GM10266 (cell line): Measurements from ENCODE around the gene FMO5.

Source experiments
- DNase-seq: peaks from one replicate; pipeline ENCODE4 v3.0.0; 2012; ENCODE audit errors: extremely low spot score
- TF ChIP-seq, protein P1 (sequence below): IDR thresholded peaks from 2 replicates; pipeline ENCODE4 v1.5.1; 2012; ENCODE audit warnings: mild to moderate bottlenecking, low read depth; ENCODE audit not compliant: control insufficient read depth, insufficient read depth; ENCODE audit errors: missing control alignments

FMO5 gene

DNA sequence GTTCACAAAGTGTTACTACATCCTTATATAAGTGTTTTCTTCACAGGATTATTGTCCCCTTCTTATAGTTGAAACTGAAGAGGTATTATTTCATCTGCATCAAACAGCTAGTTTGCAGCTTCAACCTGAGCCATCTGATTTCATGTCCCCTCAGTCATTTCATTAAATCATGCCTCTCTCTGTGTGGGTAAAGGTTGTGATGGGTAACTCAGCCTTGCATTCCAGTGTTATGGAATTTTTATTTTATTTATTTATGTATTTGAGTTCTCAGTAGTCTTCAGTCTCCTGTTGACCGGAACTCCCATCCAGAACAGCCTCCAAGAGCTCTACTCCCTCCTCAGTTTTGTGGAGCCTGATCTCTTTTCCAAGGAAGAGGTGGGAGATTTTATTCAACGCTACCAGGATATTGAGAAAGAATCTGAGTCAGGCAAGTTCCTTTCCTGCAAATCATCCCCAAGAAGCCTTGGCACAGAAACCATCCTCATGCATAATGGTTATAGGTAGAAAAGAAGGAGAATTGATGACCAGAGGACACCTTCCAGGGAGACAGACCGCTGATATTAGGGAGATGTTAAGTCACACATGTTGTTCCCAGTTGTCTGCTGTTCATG is 39.1 kb upstream of the FMO5 start:
- DNase-seq: no peak
- TF ChIP-seq, protein P1, sequence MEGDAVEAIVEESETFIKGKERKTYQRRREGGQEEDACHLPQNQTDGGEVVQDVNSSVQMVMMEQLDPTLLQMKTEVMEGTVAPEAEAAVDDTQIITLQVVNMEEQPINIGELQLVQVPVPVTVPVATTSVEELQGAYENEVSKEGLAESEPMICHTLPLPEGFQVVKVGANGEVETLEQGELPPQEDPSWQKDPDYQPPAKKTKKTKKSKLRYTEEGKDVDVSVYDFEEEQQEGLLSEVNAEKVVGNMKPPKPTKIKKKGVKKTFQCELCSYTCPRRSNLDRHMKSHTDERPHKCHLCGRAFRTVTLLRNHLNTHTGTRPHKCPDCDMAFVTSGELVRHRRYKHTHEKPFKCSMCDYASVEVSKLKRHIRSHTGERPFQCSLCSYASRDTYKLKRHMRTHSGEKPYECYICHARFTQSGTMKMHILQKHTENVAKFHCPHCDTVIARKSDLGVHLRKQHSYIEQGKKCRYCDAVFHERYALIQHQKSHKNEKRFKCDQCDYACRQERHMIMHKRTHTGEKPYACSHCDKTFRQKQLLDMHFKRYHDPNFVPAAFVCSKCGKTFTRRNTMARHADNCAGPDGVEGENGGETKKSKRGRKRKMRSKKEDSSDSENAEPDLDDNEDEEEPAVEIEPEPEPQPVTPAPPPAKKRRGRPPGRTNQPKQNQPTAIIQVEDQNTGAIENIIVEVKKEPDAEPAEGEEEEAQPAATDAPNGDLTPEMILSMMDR: no peak

DNA sequence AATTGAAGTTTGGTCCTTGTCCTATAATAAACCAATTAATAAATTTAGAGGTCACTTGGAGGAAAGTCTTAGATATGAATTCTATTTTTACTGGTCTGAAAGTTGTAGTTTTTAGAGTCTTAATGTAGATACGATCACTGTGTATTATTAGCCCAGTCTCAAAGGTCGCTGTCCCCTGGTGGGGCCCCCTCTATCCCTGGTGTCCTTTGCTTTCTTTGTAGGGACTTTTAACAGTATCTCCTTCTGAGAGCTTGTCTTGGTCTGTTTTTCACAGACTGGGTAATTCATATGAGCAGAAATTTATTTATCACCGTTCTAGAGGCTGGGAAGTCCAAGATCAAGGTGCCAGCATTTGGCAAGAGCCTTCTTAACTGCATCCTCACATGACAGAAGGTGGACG is 35.8 kb upstream of the FMO5 start:
- DNase-seq: no peak
- TF ChIP-seq, protein P1: no peak

DNA sequence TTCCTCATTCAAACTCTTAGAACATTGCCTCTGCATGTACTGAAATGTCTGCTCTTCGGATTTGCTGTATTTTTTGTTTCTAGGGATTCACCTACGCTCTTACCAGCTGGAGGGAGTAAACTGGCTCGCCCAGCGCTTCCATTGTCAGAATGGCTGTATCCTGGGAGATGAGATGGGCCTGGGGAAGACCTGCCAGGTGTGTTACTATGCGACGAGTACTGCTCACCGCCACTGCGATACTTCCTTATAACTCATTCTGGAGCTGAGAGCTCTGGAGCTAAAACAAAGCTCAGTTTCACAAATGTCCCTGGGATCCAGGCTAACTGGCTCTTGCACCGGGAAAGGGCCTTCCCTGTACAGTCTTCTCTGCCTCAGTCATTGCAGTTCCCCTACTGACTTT is 27.4 kb upstream of the FMO5 start:
- TF ChIP-seq, protein P1: no peak

DNA sequence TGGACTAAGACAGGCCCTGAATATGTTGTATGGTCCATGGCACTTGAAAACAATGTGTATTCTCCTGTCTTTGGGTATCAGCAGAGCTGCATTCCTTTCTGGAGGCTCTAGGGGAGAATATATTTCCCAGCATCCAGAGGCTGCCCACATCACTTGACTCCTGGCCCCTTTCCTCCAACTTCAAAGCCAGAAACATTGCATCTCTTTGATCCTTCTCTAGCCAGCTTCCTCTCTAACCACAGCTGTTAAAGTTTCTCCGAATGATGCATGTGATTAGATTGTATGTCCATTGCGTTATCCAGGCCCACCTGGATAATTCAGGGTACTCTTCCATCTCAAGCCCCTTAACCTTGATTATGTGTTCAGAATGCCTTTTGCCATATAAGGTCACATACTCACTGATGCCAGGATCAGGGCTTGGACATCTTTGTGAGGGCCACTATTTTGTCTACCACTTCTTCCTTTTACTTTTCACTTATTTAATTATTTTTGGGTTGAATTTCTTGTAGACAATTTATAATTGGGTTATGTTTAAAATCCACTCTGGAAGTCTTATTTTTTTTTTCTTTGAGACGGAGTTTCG is 22.6 kb upstream of the FMO5 start:
- no peak for DNase-seq
- TF ChIP-seq, protein P1: no peak

More for the DNA sequence above, 27.4 kb upstream of the FMO5 start:
- no peak for DNase-seq

DNA sequence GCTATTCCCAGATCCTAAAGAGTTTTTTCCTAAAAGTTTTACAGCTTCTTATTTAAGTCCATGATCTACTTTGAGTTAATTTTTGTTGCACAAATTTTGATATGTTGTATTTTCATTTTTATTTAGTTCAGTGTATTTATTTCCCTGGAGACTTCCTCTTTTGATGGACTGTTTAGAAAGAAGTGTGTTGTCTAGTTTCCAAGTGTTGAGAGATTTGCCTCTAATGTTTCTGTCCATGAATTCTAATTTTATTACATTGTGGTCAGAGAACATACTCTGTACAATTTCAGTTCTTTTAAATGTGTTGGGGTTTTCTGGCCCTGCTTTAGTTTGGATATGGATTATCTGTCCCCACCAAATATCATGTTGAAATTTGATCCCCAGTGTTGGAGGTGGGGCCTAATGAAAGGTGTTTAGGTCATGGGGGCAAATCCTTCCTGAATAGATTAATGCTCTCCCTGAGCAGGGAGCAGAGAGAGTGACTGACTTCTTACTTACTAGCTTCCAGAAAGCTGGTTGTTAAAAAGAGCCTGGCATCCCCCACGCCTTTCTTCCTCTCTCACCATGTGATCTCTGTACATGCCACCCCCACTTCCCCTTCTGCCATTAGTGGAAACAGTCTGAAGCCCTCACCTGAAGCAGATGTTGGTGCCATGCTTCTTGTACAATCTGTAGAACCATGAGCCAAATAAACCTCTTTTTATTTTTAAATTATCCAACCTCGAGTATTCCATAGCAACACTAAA is 21.9 kb upstream of the FMO5 start:
- TF ChIP-seq, protein P1: no peak
- DNase-seq: no peak

DNA sequence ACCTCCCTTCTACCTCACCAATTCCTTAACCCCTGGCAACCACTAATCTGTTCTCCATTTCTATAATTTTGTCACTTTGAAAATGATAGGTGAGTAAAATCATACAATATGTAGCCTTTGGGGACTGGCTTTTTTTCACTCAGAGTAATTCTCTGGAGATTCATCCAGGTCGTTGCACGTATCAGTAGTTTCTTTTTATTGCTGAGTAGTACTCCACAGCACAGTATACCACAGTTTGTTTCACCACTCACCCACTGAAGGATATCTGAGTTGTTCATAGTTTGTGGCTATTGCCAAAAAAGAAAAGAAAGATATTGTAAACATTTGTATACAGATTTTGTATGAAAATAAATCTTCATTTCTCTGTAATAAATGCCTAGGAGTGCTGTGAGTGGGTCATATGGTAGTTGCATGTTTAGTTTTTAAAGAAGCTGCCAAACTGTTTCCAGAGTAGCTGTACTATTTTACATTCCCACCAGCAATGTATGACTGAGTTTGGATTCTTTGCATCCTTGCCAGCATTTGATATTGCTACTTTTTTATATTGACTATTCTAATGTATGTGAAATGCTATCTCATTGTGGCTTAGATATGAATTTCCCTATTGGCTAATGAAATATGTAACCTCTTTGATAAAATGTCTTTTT is 21.0 kb upstream of the FMO5 start:
- no peak for DNase-seq

More for the DNA sequence above, 21.0 kb upstream of the FMO5 start:
- TF ChIP-seq, protein P1: no peak
